Vagina (tissue), 2 donors: ENCODE data around the gene CD46. TPM values are rescaled to one million over a fixed set of nuclear protein-coding genes. Genes with fewer than 3 reads are reported as not detected.
A peak's percentile ranks its signal among the peaks of the same experiment; 100 is the strongest.

Experiments used
- DNase-seq, 2 donors: peaks; one replicate each; pipeline ENCODE4 v3.0.0-alpha.2; 2017; ENCODE audit errors: extremely low spot score in 2 of 2
- H3K27ac ChIP-seq: fragments of 200-600 bp; sonication (generic); one replicate; pipeline ENCODE4 v1.5.1; 2019
- H3K27me3 ChIP-seq: fragments of 200-600 bp; sonication (generic); one replicate; pipeline ENCODE4 v1.5.1; 2019
- H3K36me3 ChIP-seq, 2 donors: fragments of 200-600 bp; sonication (generic); one replicate each; pipeline ENCODE4 v1.5.1; 2017 to 2019
- H3K4me1 ChIP-seq: fragments of 200-600 bp; sonication (generic); one replicate; pipeline ENCODE4 v1.5.1; 2019
- H3K4me3 ChIP-seq, 2 donors: fragments of 200-600 bp; sonication (generic); 1 replicate in 1 of 2; 2 replicates in 1 of 2; pipeline ENCODE4 v1.5.1; 2016 to 2019
- H3K9me3 ChIP-seq: fragments of 200-600 bp; sonication (generic); one replicate; pipeline ENCODE4 v1.5.1; 2019
- POLR2A ChIP-seq, 2 donors: fragments of 450-650 bp; IDR thresholded peaks; one replicate each; pipeline ENCODE4 v1.6.1; 2017; ENCODE audit warnings: antibody characterized with exemption in 2 of 2, mild to moderate bottlenecking in 2 of 2, moderate library complexity in 2 of 2
- POLR2AphosphoS5 ChIP-seq, 2 donors: sonication (generic); formaldehyde crosslinking; IDR thresholded peaks; one replicate each; pipeline ENCODE4 v1.9.0; 2017; ENCODE audit warnings: antibody characterized with exemption in 2 of 2, mild to moderate bottlenecking in 2 of 2, low read depth in 1 of 2; ENCODE audit not compliant: insufficient read depth in 1 of 2
- intact Hi-C: fragments of 100-400 bp; cut with DNase I; formaldehyde crosslinking; loops from one replicate; pipeline ENCODE4 v1.15.1; 2023
- total RNA-seq: library from RNA; depleted of rRNA; stranded (reverse); fragments of >200 nt; gene quantifications from one replicate; pipeline ENCODE4 v1.2.3, GENCODE V29; 2016
- TF ChIP-seq, protein P1 (sequence below), 3 experiments: fragments of 450-650 bp in 2 of 3; fragments of 200-600 bp in 1 of 3; sonication (generic) in 1 of 3; IDR thresholded peaks; one replicate each; pipeline ENCODE4 v1.5.1; 2017 to 2019; ENCODE audit warnings: antibody characterized with exemption in 3 of 3, mild to moderate bottlenecking in 2 of 3, moderate library complexity in 2 of 3

Gene CD46
- total RNA-seq, 1 donor from 2014 or later, result 143 TPM

DNA sequence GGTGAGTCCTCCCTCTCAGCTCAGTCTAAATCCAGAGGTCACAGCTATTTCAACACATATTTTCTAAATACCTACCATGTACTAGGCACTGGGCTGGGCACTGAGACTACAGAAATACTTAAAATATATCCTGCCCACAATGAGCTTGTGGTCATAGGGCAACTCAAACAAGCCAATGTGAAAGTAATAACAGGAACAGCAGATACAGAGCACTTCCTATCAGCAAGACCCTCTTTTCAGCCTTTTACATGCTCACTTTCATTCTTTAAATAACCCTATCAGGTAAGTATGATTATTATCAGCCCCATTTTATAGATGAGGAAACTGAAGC lies 87.2 kb downstream of the CD46 start:
- Histone ChIP-seq H3K4me1 (peaks cover 88% of the 10 kb centered on the region), H3K27ac (peak overlapping the region; percentile 52), H3K36me3 (peaks cover 0 to 8% of the 10 kb centered on the region in 2 donors), H3K9me3 (no peaks in the 10 kb centered on the region), H3K27me3 (no peaks in the 10 kb centered on the region), H3K4me3 (no peak overlapping the region)
- TF ChIP-seq, protein P1, sequence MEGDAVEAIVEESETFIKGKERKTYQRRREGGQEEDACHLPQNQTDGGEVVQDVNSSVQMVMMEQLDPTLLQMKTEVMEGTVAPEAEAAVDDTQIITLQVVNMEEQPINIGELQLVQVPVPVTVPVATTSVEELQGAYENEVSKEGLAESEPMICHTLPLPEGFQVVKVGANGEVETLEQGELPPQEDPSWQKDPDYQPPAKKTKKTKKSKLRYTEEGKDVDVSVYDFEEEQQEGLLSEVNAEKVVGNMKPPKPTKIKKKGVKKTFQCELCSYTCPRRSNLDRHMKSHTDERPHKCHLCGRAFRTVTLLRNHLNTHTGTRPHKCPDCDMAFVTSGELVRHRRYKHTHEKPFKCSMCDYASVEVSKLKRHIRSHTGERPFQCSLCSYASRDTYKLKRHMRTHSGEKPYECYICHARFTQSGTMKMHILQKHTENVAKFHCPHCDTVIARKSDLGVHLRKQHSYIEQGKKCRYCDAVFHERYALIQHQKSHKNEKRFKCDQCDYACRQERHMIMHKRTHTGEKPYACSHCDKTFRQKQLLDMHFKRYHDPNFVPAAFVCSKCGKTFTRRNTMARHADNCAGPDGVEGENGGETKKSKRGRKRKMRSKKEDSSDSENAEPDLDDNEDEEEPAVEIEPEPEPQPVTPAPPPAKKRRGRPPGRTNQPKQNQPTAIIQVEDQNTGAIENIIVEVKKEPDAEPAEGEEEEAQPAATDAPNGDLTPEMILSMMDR (IDR thresholded peaks at IDR 0.05), result no peak
- TF ChIP-seq POLR2AphosphoS5 (IDR thresholded peaks at IDR 0.05; ENCODE audit: insufficient read depth in 1 of 2, low read depth in 1 of 2) (no peak), POLR2A (IDR thresholded peaks at IDR 0.05) (no peak)
- intact Hi-C loops, result no loop called here
- DNase-seq, result no peak

DNA sequence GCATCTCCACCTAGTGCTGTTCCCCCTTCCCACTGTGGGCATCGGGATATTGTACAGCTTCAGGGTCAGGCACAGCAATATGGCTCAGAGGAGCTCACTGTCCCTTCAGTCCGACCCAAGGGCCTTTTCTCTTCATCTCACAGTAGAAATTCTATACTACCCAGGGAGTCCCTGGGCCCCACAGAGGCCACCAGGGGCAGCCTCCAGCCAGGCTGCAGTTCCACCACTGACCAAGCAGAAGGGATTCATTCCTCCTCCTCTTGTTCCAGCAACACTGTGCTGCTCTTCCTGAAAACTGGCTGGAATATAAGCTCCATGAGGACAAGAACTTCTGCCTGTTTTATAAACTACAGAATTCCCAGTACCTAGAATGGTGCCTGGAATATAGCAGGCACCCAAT lies 88.5 kb downstream of the CD46 start:
- peaks cover 88% of the 10 kb centered on the region for H3K4me1 ChIP-seq
- no peaks in the 10 kb centered on the region for H3K27me3 ChIP-seq
- TF ChIP-seq POLR2AphosphoS5 (IDR thresholded peaks at IDR 0.05; ENCODE audit: insufficient read depth in 1 of 2, low read depth in 1 of 2) (no peak), POLR2A (IDR thresholded peaks at IDR 0.05) (no peak)
- TF ChIP-seq, protein P1 (IDR thresholded peaks at IDR 0.05), result no peak
- H3K36me3 ChIP-seq, result peaks cover 0 to 8% of the 10 kb centered on the region in 2 donors
- no peak overlapping the region for H3K4me3 ChIP-seq
- intact Hi-C loops, result no loop called here
- DNase-seq, result no peak
- H3K9me3 ChIP-seq, result no peaks in the 10 kb centered on the region
- H3K27ac ChIP-seq, result peak overlapping the region; percentile 33

DNA sequence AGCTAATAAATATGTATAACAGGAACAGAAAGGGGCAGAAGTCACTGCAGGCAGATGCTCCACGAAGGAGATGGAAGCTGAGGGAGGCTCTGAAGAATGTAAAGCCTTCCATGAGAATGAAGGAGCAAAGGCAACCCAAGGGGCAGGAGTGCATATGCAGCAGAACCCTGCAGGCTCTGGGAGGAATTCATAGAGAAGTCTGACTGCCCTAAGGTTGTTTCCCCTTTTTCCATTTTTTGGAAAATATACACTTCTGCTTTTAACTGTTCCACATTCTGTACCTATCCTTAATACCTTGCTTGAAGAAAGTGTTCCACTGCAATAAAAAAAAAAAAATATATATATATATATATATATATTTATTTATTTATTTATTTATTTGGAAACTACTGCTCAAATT lies 89.4 kb downstream of the CD46 start:
- Histone ChIP-seq H3K4me3 (no peak overlapping the region), H3K27me3 (no peaks in the 10 kb centered on the region), H3K27ac (no peak overlapping the region), H3K36me3 (peaks cover 0 to 8% of the 10 kb centered on the region in 2 donors), H3K4me1 (peaks cover 88% of the 10 kb centered on the region), H3K9me3 (no peaks in the 10 kb centered on the region)
- intact Hi-C loops, result no loop called here
- no peak for DNase-seq
- TF ChIP-seq POLR2A (IDR thresholded peaks at IDR 0.05) (no peak), POLR2AphosphoS5 (IDR thresholded peaks at IDR 0.05; ENCODE audit: insufficient read depth in 1 of 2, low read depth in 1 of 2) (no peak)
- TF ChIP-seq, protein P1 (IDR thresholded peaks at IDR 0.05), result no peak

DNA sequence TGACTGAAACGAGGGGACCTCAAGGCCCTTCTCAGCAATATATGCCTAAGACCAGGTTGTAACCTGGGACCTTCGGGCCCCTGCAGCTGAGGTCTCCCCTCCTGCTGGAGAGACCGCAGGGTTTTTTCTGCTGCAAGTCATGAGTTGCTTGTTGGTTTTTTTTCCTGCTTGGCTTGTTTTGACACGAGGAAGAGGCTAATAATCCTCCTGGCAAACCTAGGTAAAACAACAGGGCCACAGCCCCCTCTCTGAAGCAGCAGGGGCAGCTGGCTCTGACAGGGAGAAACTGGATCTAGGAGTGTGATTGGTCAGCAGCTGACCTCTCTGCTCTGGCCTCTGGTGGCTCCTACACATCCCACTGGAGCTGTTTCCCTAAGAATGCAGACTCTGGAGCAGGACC lies 90.0 kb downstream of the CD46 start:
- intact Hi-C loops, result no loop called here
- H3K4me1 ChIP-seq, result peaks cover 88% of the 10 kb centered on the region
- no peak for DNase-seq

DNA sequence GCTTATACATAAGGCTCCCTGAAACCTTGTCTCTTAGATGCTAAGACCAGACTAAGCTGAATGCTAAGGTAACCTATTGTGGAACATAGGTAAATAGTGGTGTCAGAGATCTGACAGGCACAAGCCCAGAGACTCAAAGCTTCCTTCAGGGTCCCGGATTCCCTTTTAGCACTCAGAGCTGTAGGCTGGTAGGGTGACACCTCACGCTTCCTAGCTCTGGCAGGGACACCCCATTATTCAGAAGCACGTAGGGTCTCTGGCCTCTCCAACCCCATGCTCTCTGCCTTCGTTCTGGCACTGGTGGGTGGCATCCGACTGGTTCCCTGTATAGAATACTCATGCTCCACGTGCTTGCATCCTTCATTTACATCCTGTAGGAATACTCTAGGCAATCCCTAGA lies 90.7 kb downstream of the CD46 start:
- TF ChIP-seq POLR2AphosphoS5 (IDR thresholded peaks at IDR 0.05; ENCODE audit: insufficient read depth in 1 of 2, low read depth in 1 of 2), result no peak
- TF ChIP-seq, protein P1 (IDR thresholded peaks at IDR 0.05), result no peak
- TF ChIP-seq POLR2A (IDR thresholded peaks at IDR 0.05), result no peak
- no peaks in the 10 kb centered on the region for H3K9me3 ChIP-seq
- no peaks in the 10 kb centered on the region for H3K27me3 ChIP-seq
- no peak for DNase-seq
- no peak overlapping the region for H3K4me3 ChIP-seq
- peak overlapping the region; percentile 58 for H3K27ac ChIP-seq
- H3K36me3 ChIP-seq, result peaks cover 0 to 4% of the 10 kb centered on the region in 2 donors
- peaks cover 85% of the 10 kb centered on the region for H3K4me1 ChIP-seq
- intact Hi-C loops, result no loop called here

More for the DNA sequence above, 90.0 kb downstream of the CD46 start:
- Histone ChIP-seq H3K9me3 (no peaks in the 10 kb centered on the region), H3K36me3 (peaks cover 0 to 8% of the 10 kb centered on the region in 2 donors), H3K27me3 (no peaks in the 10 kb centered on the region), H3K4me3 (no peak overlapping the region), H3K27ac (peak overlapping the region; percentile 58)
- TF ChIP-seq POLR2A (IDR thresholded peaks at IDR 0.05) (no peak), POLR2AphosphoS5 (IDR thresholded peaks at IDR 0.05; ENCODE audit: insufficient read depth in 1 of 2, low read depth in 1 of 2) (no peak)
- TF ChIP-seq, protein P1 (IDR thresholded peaks at IDR 0.05), result no peak
